ENCODE data around the gene CD59.

DNA sequence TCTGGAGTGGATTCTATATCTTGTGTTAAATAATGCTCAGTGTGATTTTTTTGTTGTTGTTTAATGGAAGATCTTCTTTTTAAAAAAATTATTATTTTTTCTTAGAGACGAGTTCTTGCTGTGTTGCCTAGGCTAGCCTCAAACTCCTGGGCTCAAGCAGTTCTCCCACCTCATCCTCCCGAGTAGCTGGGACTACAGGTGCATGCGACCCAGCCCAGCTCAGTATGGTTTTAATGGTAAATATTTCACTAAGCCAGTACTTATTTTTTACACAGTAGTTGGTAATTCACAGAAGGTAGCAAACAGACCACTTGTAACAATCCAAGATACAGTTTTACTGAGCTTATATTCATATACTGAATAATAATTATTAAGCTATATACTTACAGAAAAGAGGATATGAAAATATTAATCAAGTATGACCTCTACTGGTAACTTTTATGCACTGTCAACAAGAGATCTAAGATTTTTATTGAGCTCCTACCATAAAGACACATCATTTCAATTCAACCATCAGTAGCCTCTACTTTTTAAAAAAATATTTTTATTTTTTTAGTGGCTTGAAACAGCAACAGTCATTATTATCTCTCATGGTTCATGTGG, 6.1 kb upstream of the CD59 start:
- no peak for TF ChIP-seq POLR2AphosphoS5 (IDR thresholded peaks at IDR 0.05; ENCODE audit: insufficient read depth in 1 of 2, low read depth in 1 of 2)
- TF ChIP-seq, protein P1, sequence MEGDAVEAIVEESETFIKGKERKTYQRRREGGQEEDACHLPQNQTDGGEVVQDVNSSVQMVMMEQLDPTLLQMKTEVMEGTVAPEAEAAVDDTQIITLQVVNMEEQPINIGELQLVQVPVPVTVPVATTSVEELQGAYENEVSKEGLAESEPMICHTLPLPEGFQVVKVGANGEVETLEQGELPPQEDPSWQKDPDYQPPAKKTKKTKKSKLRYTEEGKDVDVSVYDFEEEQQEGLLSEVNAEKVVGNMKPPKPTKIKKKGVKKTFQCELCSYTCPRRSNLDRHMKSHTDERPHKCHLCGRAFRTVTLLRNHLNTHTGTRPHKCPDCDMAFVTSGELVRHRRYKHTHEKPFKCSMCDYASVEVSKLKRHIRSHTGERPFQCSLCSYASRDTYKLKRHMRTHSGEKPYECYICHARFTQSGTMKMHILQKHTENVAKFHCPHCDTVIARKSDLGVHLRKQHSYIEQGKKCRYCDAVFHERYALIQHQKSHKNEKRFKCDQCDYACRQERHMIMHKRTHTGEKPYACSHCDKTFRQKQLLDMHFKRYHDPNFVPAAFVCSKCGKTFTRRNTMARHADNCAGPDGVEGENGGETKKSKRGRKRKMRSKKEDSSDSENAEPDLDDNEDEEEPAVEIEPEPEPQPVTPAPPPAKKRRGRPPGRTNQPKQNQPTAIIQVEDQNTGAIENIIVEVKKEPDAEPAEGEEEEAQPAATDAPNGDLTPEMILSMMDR (IDR thresholded peaks at IDR 0.05): peak in 2 of 3 experiments; percentile 44 to 45
